NCI-H2107 treated with DMSO at 0.1 percent for 48 hours (cell line): Measurements from ENCODE around the gene CADPS2.

Source experiments
- DNase-seq: peaks from one replicate; lab custom pipeline; 2025; ENCODE audit not compliant: unreplicated experiment; lab: John Stamatoyannopoulos, UW

Gene CADPS2

GRCh38 chr7:122544463-122544862 is 341.8 kb downstream of the CADPS2 start:
- DNase-seq = no peak

DNA sequence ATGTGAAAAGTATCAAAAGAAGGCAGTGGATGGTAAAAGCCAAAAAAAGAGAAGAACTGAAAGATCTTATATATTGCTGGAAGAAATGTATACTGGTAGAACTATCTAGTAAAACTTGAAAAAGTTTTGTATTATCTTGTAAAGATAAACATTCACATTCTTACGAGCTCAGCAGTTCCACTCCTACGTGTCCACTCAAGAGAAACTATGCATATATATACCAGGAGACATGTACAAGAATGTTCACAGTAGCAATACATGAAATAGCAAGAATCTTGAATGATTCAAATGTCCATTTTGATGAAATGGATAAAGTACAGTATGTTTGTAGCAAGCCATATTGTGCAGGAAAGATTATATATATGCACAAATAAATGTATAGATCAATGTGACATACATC is 342.4 kb downstream of the CADPS2 start:
- no peak for DNase-seq

DNA sequence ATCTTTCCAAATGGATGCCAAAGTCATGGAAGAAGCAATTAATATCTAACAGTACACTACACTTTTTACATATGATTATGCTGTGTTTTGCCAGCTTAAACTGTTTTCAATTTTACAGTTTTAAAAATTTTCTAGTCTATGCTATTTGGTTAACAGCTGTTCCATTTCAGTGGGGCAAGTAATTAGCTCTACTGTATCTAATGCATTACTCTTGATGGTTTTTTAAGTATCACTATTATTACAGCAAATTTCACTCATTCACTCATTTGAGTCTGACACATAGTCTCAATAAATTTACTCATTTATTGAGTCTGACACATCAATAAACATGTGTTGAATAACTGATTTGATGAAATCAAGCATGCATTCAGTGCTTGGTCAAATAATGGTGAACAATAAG is 343.1 kb downstream of the CADPS2 start:
- no peak for DNase-seq

GRCh38 chr7:122535086-122535485 is 351.2 kb downstream of the CADPS2 start:
- DNase-seq = no peak

- DNase-seq = no peak
Observed at GRCh38 chr7:122532406-122533269, 353.6 kb downstream of the CADPS2 start.

DNA sequence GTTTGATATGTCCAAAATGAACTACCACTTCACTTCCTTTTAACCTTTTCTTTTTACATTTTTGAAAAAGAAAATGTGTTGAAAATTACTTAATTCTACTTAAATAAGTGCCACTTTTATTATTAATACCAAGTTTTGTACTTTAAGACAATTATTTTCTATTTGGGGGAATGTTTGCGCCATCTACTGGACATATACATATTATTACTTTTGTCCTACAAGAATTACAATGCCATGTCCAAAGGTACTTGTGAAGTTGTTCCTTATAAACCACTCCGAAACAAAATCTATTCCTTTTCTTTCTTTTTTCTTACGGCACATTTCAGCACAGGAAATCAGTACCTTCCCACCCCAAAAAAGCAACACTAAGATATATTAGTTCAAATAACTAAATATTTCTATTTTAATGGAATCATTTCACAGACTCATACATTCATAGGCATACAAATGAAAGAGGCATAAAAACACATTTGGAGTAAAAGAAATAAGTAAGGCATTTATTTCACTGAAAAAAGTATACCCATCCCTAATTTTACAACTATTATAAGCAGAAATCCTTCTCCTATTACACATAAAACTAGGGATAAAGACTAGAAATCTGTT is 357.3 kb downstream of the CADPS2 start:
- peak; percentile 47 for DNase-seq

DNA sequence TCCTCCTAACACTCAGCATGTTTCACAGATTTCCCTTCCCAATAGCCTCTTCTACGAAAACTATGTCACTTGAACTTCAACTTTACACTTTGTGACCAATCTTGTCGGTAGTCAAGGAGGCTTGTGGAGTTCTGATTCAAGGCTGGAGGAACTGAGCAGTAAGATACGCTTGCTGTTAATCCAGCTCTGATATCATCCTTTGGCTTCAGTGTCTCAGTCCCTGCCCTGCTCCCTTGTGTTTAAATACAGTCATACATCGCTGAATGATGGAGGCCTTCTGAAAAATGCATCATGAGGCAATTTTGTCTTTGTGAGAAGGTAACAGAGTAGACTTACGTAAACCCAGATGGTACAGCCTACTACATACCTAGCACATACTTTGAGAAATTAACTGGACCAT is 360.9 kb downstream of the CADPS2 start:
- DNase-seq = no peak

DNA sequence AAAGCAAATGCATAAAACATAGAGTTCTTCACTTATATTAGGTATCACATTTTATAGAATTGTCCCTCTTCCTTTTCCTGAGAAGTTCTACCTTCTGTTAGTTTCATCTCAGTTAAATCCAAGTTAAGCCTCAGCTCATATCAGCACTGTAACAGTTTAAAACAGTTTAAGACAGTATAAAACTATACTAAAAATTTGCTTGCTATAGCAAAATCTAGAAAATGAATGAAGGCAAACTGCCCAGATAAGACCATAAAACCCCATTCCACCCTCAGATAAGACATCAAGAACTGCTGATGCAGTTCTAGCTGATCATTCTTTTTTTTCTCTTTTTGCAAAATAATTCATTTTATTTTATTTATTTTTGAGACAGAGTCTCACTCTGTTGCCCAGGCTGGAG is 364.5 kb downstream of the CADPS2 start:
- DNase-seq = no peak

DNA sequence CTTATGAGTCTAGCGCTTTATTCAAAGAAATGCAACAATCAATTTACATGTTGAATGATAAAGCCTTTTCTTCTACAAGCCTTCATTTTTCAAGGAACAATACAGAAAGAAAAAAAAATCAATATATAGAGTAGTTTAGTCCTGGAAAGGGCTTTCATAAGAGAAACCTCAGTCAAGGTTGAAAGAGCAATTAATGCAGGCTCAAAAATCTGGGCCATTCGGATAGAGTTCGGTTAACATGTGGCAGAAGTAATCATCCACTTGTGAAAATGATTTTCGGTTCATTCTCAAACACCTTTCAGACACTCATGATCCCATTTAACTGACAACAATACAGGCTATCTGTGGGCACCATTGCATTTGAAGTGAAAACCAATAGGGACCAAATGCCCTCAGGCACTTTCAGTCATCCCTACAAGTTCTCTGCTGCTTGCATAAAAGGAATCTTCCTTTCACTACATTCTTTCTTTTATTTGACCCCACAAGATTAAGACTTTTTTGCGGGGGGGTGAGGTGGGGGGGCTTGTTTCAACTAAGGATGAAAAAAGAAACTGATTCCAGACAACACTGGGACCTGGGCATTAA is 365.2 kb downstream of the CADPS2 start:
- peak; percentile 97 for DNase-seq

DNA sequence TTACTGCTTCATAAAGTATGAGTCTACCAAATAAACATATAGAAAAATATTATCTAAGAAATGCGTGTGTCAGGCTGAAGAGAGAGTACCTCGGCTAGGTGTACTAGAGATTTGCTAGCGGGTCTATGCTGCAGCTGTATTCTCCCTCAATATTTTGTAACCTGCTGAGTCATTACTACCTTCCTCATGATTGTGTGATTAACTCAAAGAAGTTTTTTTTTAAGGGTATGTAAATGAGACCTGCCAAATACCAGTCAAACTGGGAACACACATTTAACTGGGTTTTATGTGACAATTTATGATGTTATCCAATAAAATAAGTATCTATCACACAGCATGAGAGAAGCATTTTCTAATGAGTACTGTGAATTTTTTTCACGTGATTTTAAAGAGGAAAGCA is 367.8 kb downstream of the CADPS2 start:
- no peak for DNase-seq

DNA sequence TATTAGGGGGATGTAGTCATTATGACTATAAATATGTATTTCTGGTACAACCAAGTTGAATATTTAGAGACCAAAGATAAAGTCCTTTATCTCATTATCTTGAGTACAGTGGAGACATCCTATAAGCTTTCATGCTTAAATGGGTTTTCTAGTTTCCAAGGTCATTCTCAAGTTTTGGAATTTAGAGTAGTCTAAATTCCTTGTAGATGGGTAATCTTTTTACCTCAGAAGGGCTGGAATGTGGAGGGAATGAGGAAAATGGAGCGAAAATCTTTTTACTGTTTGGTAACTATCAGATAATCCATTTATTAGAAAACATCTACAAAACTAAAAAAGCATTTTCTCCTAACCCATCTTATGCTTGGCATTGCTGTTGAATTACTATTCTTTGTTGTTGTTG is 368.7 kb downstream of the CADPS2 start:
- no peak for DNase-seq

DNA sequence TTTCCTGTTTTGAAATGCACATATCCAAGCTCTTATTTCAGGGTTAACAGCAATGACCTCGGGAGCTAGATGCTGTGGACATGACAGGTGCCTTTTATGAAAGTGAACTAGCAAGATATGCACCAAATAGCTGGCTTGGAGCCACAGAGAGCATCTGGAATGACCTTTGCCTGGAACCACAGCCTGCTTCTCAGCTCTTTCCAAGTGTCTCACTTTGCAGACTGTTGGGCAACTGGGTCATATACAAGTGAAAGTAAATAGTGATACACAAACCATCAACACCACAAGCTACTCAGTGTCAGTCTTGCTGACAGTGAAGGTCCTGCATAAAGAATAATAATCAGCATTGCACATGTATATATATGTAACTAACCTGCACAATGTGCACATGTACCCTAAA is 370.9 kb downstream of the CADPS2 start:
- DNase-seq = no peak

GRCh38 chr7:122511268-122511667 is 375.0 kb downstream of the CADPS2 start:
- DNase-seq = no peak

DNA sequence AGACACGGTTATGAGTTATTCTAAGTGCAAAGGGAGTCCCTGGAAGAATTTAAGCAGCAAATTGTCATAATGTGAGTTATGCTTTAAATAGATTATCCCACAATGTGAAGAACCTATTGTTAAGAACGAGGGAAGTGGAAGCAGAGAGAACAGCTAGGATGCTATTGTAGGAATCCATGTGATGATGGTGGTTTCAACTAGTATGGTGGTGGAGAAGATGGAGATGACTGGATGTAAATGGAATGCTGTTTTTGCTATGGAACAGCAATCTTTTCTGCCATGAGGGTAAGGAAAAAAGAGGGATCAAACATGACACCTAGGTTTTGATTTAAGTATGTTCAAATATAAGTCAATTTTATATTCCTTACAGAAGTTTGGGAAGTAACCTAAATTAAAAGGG is 378.7 kb downstream of the CADPS2 start:
- no peak for DNase-seq

DNA sequence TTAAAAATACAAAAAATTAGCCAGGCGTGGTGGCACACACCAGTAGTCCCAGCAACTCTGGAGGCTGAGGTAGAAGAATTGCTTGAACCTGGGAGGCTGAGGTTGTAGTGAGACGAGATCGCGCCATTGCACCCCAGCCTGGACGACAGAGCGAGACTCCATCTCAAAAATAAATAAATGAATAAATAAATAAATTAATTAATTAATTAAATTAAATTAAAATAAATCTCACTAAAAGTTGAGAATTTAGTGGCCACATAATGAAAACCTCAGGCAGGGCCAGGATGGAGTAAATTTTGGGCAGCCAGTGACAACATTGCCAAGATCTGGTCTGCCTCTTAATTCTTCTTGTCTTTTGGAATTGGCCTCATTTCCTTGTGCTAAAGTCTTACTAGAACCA is 394.3 kb downstream of the CADPS2 start:
- no peak for DNase-seq

GRCh38 chr7:122488241-122488640 is 398.0 kb downstream of the CADPS2 start:
- DNase-seq = no peak

DNA sequence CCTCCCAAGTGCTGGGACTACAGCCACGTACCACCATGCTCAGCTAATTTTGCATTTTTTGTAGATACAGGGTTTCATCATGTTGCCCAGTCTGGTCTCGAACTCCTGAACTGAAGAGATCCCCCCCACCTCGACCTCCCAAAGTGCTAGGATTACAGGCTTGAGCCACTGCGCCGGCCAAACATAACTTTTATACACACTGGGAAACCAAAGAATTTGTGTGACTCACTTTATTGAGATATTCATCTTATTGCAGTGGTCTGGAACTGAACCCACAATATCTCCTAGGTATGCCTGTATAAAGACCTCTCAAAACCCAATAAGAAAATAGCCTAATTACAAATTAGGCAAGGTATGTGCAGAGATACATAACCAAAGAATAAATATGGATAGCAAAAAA is 399.1 kb downstream of the CADPS2 start:
- DNase-seq = no peak

GRCh38 chr7:122485856-122486255 is 400.4 kb downstream of the CADPS2 start:
- no peak for DNase-seq

- DNase-seq = no peak
Observed at GRCh38 chr7:122482212-122482611, 404.0 kb downstream of the CADPS2 start.

DNA sequence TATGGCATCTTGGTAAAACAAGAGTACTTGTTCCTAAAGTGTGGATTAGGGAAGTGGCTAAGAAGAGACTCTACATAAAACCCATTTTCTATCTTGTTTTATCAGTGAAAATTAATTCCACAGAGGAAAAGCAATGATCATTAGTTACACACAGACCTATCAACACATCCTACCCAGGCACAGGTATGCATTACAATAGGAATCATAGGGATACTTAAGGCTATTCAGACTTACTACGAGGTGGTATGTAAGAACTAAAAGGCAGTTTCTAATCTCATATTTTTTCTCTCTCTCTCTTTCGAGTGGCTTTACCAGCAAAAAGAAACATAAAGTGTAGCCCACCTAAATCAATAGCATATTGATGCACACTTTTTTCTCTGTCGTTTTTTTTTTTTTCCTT is 415.4 kb downstream of the CADPS2 start:
- no peak for DNase-seq

DNA sequence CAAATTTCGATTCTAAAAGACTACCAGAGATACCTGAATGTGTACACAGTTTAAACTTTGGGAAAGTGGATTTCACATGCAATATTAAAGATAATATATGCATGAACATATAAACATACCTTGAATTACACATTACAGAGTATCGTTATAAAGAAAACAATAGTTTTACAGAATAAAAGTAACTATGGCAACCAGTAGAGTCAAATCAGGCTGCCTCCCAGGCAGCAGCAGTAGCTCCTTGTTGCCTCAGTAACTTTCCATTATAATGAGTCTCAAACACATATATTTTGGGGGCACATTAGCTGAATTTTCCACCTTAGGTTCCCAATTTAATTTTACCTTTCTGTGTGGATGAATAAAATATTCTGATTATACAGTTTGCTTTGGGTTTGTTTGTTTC is 417.3 kb downstream of the CADPS2 start:
- DNase-seq = no peak

GRCh38 chr7:122467661-122468449 is 418.4 kb downstream of the CADPS2 start:
- DNase-seq = no peak
